HepG2 (cell line): ENCODE data around the gene SLC28A1. TPM values are rescaled to one million over a fixed set of nuclear protein-coding genes. Genes with fewer than 3 reads are reported as not detected.

ENCODE experiments used
- ARID3A ChIP-seq: IDR thresholded peaks from 2 replicates; pipeline ENCODE4 v1.6.1; 2012; ENCODE audit warnings: low read depth, low read length, improper control_type of control experiment
- GMEB2 ChIP-seq: IDR thresholded peaks from 2 replicates; pipeline ENCODE4 v1.6.1; 2016; ENCODE audit warnings: missing biosample characterization, missing genetic modification reagents, low read depth
- HES4 ChIP-seq: sonication (generic); formaldehyde crosslinking; IDR thresholded peaks from 2 replicates; pipeline ENCODE4 v1.9.0; 2021; ENCODE audit warnings: mild to moderate bottlenecking, missing genetic modification reagents, borderline replicate concordance
- KLF6 ChIP-seq: IDR thresholded peaks from 2 replicates; pipeline ENCODE4 v1.8.0; 2016; ENCODE audit warnings: missing biosample characterization, missing genetic modification reagents
- MAFK ChIP-seq, 2 experiments: IDR thresholded peaks in 1 of 2; conservative IDR thresholded peaks in 1 of 2; 2 replicates each; pipeline ENCODE4 v1.6.1; 2011; ENCODE audit warnings: improper control_type of control experiment in 2 of 2, low read length in 2 of 2
- NCOA5 ChIP-seq: sonication (generic); formaldehyde crosslinking; IDR thresholded peaks from 2 replicates; pipeline ENCODE4 v1.4.0; 2020; ENCODE audit warnings: missing genetic modification reagents
- PLSCR1 ChIP-seq: sonication (generic); formaldehyde crosslinking; IDR thresholded peaks from 2 replicates; pipeline ENCODE4 v1.5.0; 2020; ENCODE audit warnings: missing genetic modification reagents, mild to moderate bottlenecking, borderline replicate concordance
- TEAD3 ChIP-seq: optimal IDR thresholded peaks from 2 replicates; pipeline ENCODE3; 2016; ENCODE audit warnings: borderline replicate concordance
- ZBTB10 ChIP-seq: sonication (generic); formaldehyde crosslinking; IDR thresholded peaks from 2 replicates; pipeline ENCODE4 v1.4.0; 2020; ENCODE audit warnings: missing genetic modification reagents, borderline replicate concordance
- ZBTB39 ChIP-seq: sonication (generic); formaldehyde crosslinking; IDR thresholded peaks from 2 replicates; pipeline ENCODE4 v1.5.0; 2020; ENCODE audit warnings: missing genetic modification reagents
- polyA plus RNA-seq, 8 experiments: library from polyadenylated mRNA; depleted of rRNA in 3 of 8; stranded (reverse) in 7 of 8; unstranded in 1 of 8; fragments of >200 nt; fragmentation: Illumina TruSeq in 4 of 8; extraction: Trizol in 4 of 8; gene quantifications; 2 replicates each; pipeline versions ENCODE4 v1.2.1 to v1.2.3, GENCODE V29; 2011 to 2016; ENCODE audit warnings: low read depth in 4 of 8, missing spikeins in 1 of 8, mixed read lengths in 1 of 8; ENCODE audit not compliant: insufficient read depth in 1 of 8
- total RNA-seq, 5 experiments: library from RNA; depleted of rRNA; stranded (reverse); fragments of >200 nt; fragmentation: Illumina TruSeq; extraction: Trizol; gene quantifications; 2 replicates each; pipeline ENCODE4 v1.2.3, GENCODE V29; 2016; ENCODE audit warnings: low read depth in 1 of 5

SLC28A1 gene
- total and polyA plus RNA-seq, 2 of the 13 experiments (the other 11 are each of a cell fraction or from before 2014, with no cell fraction given), result 0.31 to 5.8 TPM

GRCh38 chr15:84886211-84886983 is 1.9 kb downstream of the SLC28A1 start (continued):
- TF ChIP-seq ZBTB10, result no peak
- peak; percentile 74 for TF ChIP-seq TEAD3 (CRISPR knock-in tag)
- peak; percentile 28 to 64; a peak in 3 of 4 replicates for TF ChIP-seq MAFK (conservative IDR thresholded peaks at IDR 0.05 in 1 of 2, IDR thresholded peaks at IDR 0.05 in 1 of 2; ENCODE audit: low read length in 2 of 2)
- TF ChIP-seq KLF6, result no peak
- no peak for TF ChIP-seq GMEB2 (CRISPR knock-in tag)
- no peak for TF ChIP-seq ARID3A
- no peak for TF ChIP-seq NCOA5 (CRISPR knock-in tag)
- peak; percentile 81 for TF ChIP-seq ZBTB39 (CRISPR knock-in tag)
- TF ChIP-seq PLSCR1 (CRISPR knock-in tag), result no peak
- no peak for TF ChIP-seq HES4 (CRISPR knock-in tag)
